LNCaP clone FGC (cell line): ENCODE measurements around the gene SULF2.

Experiments used
- DNase-seq: peaks from one replicate; pipeline ENCODE4 v3.0.0-alpha.2; 2011; ENCODE audit warnings: low read depth
- H3K4me3 ChIP-seq: 2 replicates; pipeline ENCODE4 v1.5.1; 2011; ENCODE audit warnings: mild to moderate bottlenecking, low read depth, low read length, control low read depth
- CTCF ChIP-seq: IDR thresholded peaks from 2 replicates; pipeline ENCODE4 v1.5.1; 2012; ENCODE audit warnings: mild to moderate bottlenecking; ENCODE audit not compliant: control insufficient read depth, insufficient read depth; ENCODE audit errors: extremely low read depth

Gene SULF2

GRCh38 chr20:47765691-47766594, 19.3 kb downstream of the SULF2 start:
- no peak overlapping the region for H3K4me3 ChIP-seq
- no peak for DNase-seq
- no peak for TF ChIP-seq CTCF

DNA sequence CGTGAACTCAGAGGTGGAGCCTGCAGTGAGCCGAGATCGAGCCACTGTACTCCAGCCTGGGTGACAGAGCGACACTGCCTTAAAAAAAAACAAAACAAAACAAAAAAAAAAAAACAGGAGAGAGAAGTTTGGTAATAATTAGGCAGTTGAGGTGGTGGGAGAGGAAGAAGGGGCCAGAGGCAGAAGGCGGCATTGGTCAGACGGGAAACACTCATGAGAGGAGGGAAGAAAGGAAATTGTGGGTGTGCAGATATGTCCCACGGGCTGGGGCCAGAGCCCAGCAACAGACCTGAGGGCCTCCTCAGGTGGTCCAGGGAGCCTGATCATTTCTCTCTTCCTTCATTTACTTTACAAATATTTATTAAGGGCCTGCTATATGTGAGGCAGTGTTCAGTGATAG, 20.0 kb downstream of the SULF2 start:
- DNase-seq, result no peak
- TF ChIP-seq CTCF, result no peak
- H3K4me3 ChIP-seq, result no peak overlapping the region

GRCh38 chr20:47764154-47764733, 21.0 kb downstream of the SULF2 start:
- TF ChIP-seq CTCF, result no peak
- H3K4me3 ChIP-seq, result no peak overlapping the region
- no peak for DNase-seq

DNA sequence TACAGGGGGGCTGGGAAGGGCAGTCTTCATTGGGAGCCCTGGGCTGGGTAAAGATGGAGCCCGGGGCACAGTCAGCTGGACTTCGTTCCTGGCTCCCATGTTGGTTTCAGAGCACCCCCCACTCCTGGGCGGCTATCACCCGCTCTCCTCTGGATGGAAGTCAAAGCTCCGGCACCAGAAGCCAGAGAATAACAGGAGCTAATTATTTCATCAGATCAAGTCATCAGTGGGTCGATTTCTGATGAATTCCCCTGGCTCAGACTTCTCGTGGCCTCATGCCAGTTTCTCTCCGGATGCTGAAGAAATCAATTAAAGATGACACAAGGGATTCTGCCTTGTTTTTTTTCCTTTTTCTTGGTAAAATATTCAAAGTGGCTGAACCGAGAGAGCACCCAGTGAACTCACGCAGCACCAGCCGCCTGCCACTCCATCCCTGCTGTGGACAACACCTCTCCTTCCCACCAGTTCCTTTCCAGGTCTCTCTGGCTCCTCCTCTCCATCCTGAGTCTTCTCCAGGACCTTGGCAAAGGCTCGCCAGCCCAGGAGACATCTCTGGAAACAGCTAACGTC, 22.5 kb downstream of the SULF2 start:
- no peak for TF ChIP-seq CTCF
- H3K4me3 ChIP-seq, result no peak overlapping the region
- DNase-seq, result no peak

- DNase-seq, result no peak
- no peak overlapping the region for H3K4me3 ChIP-seq
- TF ChIP-seq CTCF, result no peak
Observed at GRCh38 chr20:47761482-47762047, 23.7 kb downstream of the SULF2 start.

DNA sequence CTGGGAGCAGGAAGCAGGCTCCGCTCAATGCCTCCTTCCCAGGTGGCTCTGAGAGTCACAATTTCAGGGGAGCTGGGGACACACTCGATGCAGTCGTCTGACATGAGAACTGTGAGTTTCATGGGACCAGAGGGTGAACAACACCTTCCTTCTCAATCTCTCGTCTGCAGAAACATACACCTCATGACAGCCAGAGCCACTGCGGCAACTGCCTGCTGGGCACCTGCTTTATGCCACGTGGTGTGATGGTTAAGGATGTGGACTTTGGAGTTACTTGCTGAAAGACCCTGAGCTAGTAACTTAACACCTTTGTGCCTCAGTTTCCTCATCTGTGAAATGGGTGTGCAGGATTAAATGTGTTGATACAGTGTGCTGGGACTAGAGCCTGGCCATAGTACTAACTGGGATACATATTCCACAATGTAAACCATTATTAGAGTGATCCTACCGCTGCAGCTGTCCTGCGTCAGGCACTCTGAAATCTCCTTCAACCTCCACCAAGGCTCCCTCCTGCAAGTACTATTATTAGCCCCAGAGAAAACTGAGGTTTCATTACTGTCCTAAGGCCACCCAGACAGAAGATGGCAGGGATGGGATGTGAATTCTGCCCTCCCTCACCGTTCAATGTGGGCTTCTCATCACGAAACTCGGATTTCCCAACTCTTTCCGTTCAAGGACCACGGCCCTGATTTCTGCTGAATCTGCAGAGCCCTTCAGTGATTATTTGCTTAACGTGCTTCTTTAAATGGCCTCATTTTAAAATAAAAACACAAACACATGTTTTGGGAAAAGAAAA, 24.4 kb downstream of the SULF2 start:
- no peak for DNase-seq
- TF ChIP-seq CTCF, result no peak
- H3K4me3 ChIP-seq, result no peak overlapping the region
